HCT116 (cell line): Measurements from ENCODE around the gene PFN3. TPM values are rescaled to one million over a fixed set of nuclear protein-coding genes. Genes with fewer than 3 reads are reported as not detected.

Experiments used
- ATAC-seq: fragments of 200-7000 bp; cut with Tn5 transposase; 2 replicates; pipeline ENCODE4 v1.9.1; 2020; ENCODE audit warnings: mild to moderate bottlenecking, moderate library complexity
- BruUV-seq: library from RNA; stranded (reverse); fragments of 400-500 nt; replicated peaks from 2 replicates; lab custom pipeline; 2021; lab: Mats Ljungman, UMichigan
- CTCF ChIA-PET: fragments of 300-600 bp; sonication (Branson Sonifier 250); formaldehyde crosslinking; loops from one replicate; lab custom pipeline; 2021; ENCODE audit warnings: antibody characterized with exemption; lab: Charles Lee
- POLR2A ChIA-PET: fragments of 300-600, 350-600 bp; sonication (Branson Sonifier 250); formaldehyde crosslinking; loops from one replicate; lab custom pipeline; 2021; ENCODE audit warnings: antibody characterized with exemption; lab: Charles Lee
- RAD21 ChIA-PET, 2 experiments: fragments of 300-600 bp; sonication (Branson Sonifier 250); formaldehyde crosslinking; loops; one replicate each; lab custom pipeline; 2023; ENCODE audit warnings: low total read pairs in 2 of 2; ENCODE audit not compliant: uncharacterized antibody in 2 of 2, unreplicated experiment in 2 of 2, low non-redundant PET in 1 of 2; lab: Charles Lee
- DNase-seq: peaks from one replicate; pipeline ENCODE4 v3.0.0-alpha.2; 2010; ENCODE audit warnings: low read depth, low spot score
- H2AFZ ChIP-seq: fragments of 200-600 bp; shearing (Covaris generic), sonication (generic); 2 replicates; pipeline ENCODE4 v1.6.1; 2017; ENCODE audit warnings: low read depth, mixed run types, mixed read lengths, antibody characterized with exemption, low read length; ENCODE audit not compliant: poor library complexity, severe bottlenecking
- H3K27ac ChIP-seq: 2 replicates; pipeline ENCODE4 v1.5.1; 2012; ENCODE audit warnings: low read depth, low read length
- H3K27me3 ChIP-seq: fragments of 200-600 bp; sonication (generic); 2 replicates; pipeline ENCODE4 v1.6.1; 2016; ENCODE audit warnings: mixed run types, low read length, mixed read lengths; ENCODE audit not compliant: insufficient read depth
- H3K36me3 ChIP-seq, 2 experiments: fragments of 200-500 bp in 1 of 2; fragments of 200-600 bp in 1 of 2; sonication (Bioruptor generic) in 1 of 2; sonication (generic) in 1 of 2; 2 replicates each; pipeline versions ENCODE4 v1.5.1 to v1.6.1; 2014 to 2016; ENCODE audit warnings: low read length in 2 of 2, inconsistent platforms in 1 of 2, mixed read lengths in 1 of 2, mixed run types in 1 of 2; ENCODE audit not compliant: insufficient read depth in 2 of 2, control insufficient read depth in 1 of 2
- H3K4me1 ChIP-seq, 2 experiments: fragments of 200-600 bp in 1 of 2; sonication (generic) in 1 of 2; 2 replicates each; pipeline versions ENCODE4 v1.5.1 to v1.6.1; 2012 to 2017; ENCODE audit warnings: low read length in 2 of 2, inconsistent platforms in 1 of 2, mild to moderate bottlenecking in 1 of 2, mixed read lengths in 1 of 2, mixed run types in 1 of 2, moderate library complexity in 1 of 2; ENCODE audit not compliant: insufficient read depth in 2 of 2, control insufficient read depth in 1 of 2
- H3K4me2 ChIP-seq: fragments of 200-600 bp; sonication (generic); 2 replicates; pipeline ENCODE4 v1.6.1; 2017; ENCODE audit warnings: mixed run types, low read length, mixed read lengths
- H3K4me3 ChIP-seq, 2 experiments: fragments of 200-600 bp in 1 of 2; sonication (generic) in 1 of 2; replicated peaks in 1 of 2; 2 replicates each; pipeline ENCODE4 v1.5.1; 2011 to 2016; ENCODE audit warnings: low read length in 2 of 2, control low read depth in 1 of 2, low read depth in 1 of 2, mild to moderate bottlenecking in 1 of 2, mixed read lengths in 1 of 2, mixed run types in 1 of 2
- H3K79me2 ChIP-seq: fragments of 200-600 bp; sonication (generic); 2 replicates; pipeline ENCODE4 v1.6.1; 2017; ENCODE audit warnings: mild to moderate bottlenecking, mixed run types, low read length, moderate library complexity, mixed read lengths; ENCODE audit not compliant: insufficient read depth
- H3K9ac ChIP-seq: fragments of 200-600 bp; sonication (generic); 2 replicates; pipeline ENCODE4 v1.6.1; 2016; ENCODE audit warnings: low read length, mixed read lengths
- H3K9me2 ChIP-seq: fragments of 200-600 bp; sonication (generic), shearing (Covaris generic); 2 replicates; pipeline ENCODE4 v1.6.1; 2017; ENCODE audit warnings: mixed run types, mild to moderate bottlenecking, moderate library complexity; ENCODE audit not compliant: insufficient read depth
- H3K9me3 ChIP-seq, 2 experiments: fragments of 200-500 bp in 1 of 2; fragments of 200-600 bp in 1 of 2; sonication (Bioruptor generic) in 1 of 2; sonication (generic) in 1 of 2; 2 replicates each; pipeline ENCODE4 v1.6.1; 2014 to 2017; ENCODE audit warnings: low read length in 2 of 2, mixed read lengths in 2 of 2, inconsistent platforms in 1 of 2, low read depth in 1 of 2, mild to moderate bottlenecking in 1 of 2, mixed run types in 1 of 2, moderate library complexity in 1 of 2; ENCODE audit not compliant: control insufficient read depth in 1 of 2, insufficient read depth in 1 of 2
- H4K20me1 ChIP-seq: fragments of 200-600 bp; sonication (generic), shearing (Covaris generic); 2 replicates; pipeline ENCODE4 v1.6.1; 2017; ENCODE audit warnings: mixed run types, mild to moderate bottlenecking, moderate library complexity; ENCODE audit not compliant: insufficient read depth
- CTCF ChIP-seq, 3 experiments: fragments of 200-600 bp in 1 of 3; sonication (generic) in 1 of 3; IDR thresholded peaks in 2 of 3; conservative IDR thresholded peaks in 1 of 3; 2 replicates each; pipeline ENCODE4 v1.5.1; 2012 to 2017; ENCODE audit warnings: low read depth in 2 of 3, low read length in 2 of 3, antibody characterized with exemption in 1 of 3, borderline replicate concordance in 1 of 3, control low read depth in 1 of 3, mild to moderate bottlenecking in 1 of 3, mixed read lengths in 1 of 3, mixed run types in 1 of 3, moderate library complexity in 1 of 3; ENCODE audit not compliant: insufficient read depth in 1 of 3
- EZH2 ChIP-seq: fragments of 200-600 bp; sonication (generic); IDR thresholded peaks from 2 replicates; pipeline ENCODE4 v1.6.1; 2017; ENCODE audit warnings: antibody characterized with exemption, mixed run types
- MAX ChIP-seq: IDR thresholded peaks from 2 replicates; pipeline ENCODE4 v1.6.1; 2012
- POLR2AphosphoS5 ChIP-seq: IDR thresholded peaks from 2 replicates; pipeline ENCODE4 v1.6.1; 2011; ENCODE audit warnings: mild to moderate bottlenecking, low read depth, low read length, moderate library complexity
- RAD21 ChIP-seq: IDR thresholded peaks from 2 replicates; pipeline ENCODE4 v1.6.1; 2012; ENCODE audit warnings: low read depth, mild to moderate bottlenecking
- REST ChIP-seq: IDR thresholded peaks from 2 replicates; pipeline ENCODE4 v1.6.1; 2012; ENCODE audit warnings: low read depth
- SIN3A ChIP-seq: IDR thresholded peaks from 2 replicates; pipeline ENCODE4 v1.6.1; 2012; ENCODE audit warnings: low read depth
- SRF ChIP-seq: IDR thresholded peaks from 2 replicates; pipeline ENCODE4 v1.6.1; 2012; ENCODE audit warnings: low read depth
- TCF7L2 ChIP-seq: IDR thresholded peaks from 2 replicates; pipeline ENCODE4 v1.7.0; 2011; ENCODE audit warnings: borderline replicate concordance, inconsistent platforms; ENCODE audit not compliant: insufficient read depth, insufficient read length; ENCODE audit errors: extremely low read depth
- YY1 ChIP-seq: IDR thresholded peaks from 2 replicates; pipeline ENCODE4 v1.6.1; 2011; ENCODE audit warnings: low read length, low read depth, moderate library complexity, mild to moderate bottlenecking; ENCODE audit not compliant: insufficient replicate concordance; ENCODE audit errors: extremely low read depth
- intact Hi-C: fragments of 100-400 bp; cut with micrococcal nuclease; formaldehyde crosslinking; loops from 2 replicates; pipeline ENCODE4 v1.10.0; 2022
- total RNA-seq: library from RNA; stranded (reverse); gene quantifications from one replicate; pipeline ENCODE4 v1.2.1, GENCODE V29; 2021; ENCODE audit not compliant: unreplicated experiment

The PFN3 gene
- total RNA-seq, 1 experiment from 2014 or later = not detected

DNA sequence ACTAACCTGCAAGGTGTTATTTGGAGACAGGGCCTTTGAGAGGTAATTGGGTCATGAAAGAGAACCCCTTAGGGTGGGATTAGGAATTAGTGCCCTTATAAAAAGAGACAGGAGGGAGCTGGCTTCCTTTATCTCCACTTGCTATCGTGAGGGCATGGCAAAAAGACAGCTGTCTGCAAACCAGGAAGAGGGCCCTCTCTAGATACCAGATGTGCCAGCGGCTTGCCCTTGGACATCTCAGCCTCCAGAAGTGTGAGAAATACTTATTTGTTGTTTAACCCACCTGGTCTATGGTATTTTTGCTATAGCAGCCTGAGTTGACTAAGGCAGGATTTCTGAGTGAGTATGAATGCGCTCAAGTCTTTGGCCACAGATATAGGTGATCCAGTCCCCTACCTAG lies 43.7 kb downstream of the PFN3 start:
- Histone ChIP-seq H3K36me3 (no peaks in the 10 kb centered on the region), H3K79me2 (no peaks in the 10 kb centered on the region), H3K4me3 (no peak overlapping the region), H3K4me1 (peaks cover 4 to 12% of the 10 kb centered on the region in 2 experiments; a peak in 2 of 4 replicates), H3K27me3 (no peaks in the 10 kb centered on the region), H3K9ac (no peak overlapping the region), H3K27ac (no peak overlapping the region), H4K20me1 (no peaks in the 10 kb centered on the region), H3K9me2 (no peaks in the 10 kb centered on the region), H2AFZ (no peak overlapping the region), H3K9me3 (peaks cover 0 to 4% of the 10 kb centered on the region in 2 experiments; a peak in 1 of 4 replicates), H3K4me2 (no peak overlapping the region)
- intact Hi-C loops = no loop called here
- RAD21 ChIA-PET = no interaction called here
- POLR2A ChIA-PET = no interaction called here
- no peak for DNase-seq
- CTCF ChIA-PET = interaction anchor here (3.2 kb wide), 1 partner anchor 13 kb away, joined by 15 read pairs; no protein-coding TSS in a partner anchor
- BruUV-seq = no TSS peak
- TF ChIP-seq RAD21 (no peak), REST (no peak), MAX (no peak), POLR2AphosphoS5 (no peak), EZH2 (no peak), YY1 (no peak), SRF (no peak), CTCF (IDR thresholded peaks at IDR 0.05 in 2 of 3, conservative IDR thresholded peaks at IDR 0.05 in 1 of 3; ENCODE audit: borderline replicate concordance in 1 of 3, insufficient read depth in 1 of 3, low read depth in 2 of 3, low read length in 2 of 3) (no peak), SIN3A (no peak), TCF7L2 (no peak)
- no peak for ATAC-seq
